ENCODE data around the gene FAM156B.
"Not testable (repeated sequence)": the region's sequence is repeated elsewhere in the genome, so short reads cannot be mapped to it uniquely, and the experiment has no call there.

DNA sequence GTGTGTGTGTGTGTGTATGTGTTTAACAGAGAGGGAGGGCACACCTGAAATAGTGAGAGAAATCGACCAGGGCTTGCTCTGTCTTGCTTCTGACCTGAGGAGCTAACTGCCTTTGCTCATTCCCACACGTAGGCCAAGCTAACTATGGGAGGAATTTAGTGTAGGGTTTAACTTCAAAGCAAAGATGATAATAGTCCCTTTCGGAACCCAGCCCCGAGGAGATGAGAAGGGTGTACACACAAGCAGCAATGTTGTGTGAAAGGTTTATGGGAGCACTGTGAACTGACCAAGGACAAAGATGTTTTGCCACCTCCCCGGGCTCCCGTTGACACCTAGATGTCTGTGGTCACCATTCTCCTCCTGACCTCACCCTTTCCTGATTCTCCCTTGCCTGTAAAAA, 20.7 kb upstream of the FAM156B start:
- TF ChIP-seq, protein P1, sequence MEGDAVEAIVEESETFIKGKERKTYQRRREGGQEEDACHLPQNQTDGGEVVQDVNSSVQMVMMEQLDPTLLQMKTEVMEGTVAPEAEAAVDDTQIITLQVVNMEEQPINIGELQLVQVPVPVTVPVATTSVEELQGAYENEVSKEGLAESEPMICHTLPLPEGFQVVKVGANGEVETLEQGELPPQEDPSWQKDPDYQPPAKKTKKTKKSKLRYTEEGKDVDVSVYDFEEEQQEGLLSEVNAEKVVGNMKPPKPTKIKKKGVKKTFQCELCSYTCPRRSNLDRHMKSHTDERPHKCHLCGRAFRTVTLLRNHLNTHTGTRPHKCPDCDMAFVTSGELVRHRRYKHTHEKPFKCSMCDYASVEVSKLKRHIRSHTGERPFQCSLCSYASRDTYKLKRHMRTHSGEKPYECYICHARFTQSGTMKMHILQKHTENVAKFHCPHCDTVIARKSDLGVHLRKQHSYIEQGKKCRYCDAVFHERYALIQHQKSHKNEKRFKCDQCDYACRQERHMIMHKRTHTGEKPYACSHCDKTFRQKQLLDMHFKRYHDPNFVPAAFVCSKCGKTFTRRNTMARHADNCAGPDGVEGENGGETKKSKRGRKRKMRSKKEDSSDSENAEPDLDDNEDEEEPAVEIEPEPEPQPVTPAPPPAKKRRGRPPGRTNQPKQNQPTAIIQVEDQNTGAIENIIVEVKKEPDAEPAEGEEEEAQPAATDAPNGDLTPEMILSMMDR (IDR thresholded peaks at IDR 0.05; ENCODE audit: low read depth, low read length): not testable (repeated sequence)
- TF ChIP-seq, protein P2, sequence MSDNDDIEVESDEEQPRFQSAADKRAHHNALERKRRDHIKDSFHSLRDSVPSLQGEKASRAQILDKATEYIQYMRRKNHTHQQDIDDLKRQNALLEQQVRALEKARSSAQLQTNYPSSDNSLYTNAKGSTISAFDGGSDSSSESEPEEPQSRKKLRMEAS (IDR thresholded peaks at IDR 0.05; ENCODE audit: low read depth, low read length): not testable (repeated sequence)
- not testable (repeated sequence) for TF ChIP-seq POLR2A (IDR thresholded peaks at IDR 0.05; ENCODE audit: extremely low read depth, insufficient read length); MYC (IDR thresholded peaks at IDR 0.05; ENCODE audit: low read depth, low read length)
